ENCODE measurements around the gene RAB39A.

DNA sequence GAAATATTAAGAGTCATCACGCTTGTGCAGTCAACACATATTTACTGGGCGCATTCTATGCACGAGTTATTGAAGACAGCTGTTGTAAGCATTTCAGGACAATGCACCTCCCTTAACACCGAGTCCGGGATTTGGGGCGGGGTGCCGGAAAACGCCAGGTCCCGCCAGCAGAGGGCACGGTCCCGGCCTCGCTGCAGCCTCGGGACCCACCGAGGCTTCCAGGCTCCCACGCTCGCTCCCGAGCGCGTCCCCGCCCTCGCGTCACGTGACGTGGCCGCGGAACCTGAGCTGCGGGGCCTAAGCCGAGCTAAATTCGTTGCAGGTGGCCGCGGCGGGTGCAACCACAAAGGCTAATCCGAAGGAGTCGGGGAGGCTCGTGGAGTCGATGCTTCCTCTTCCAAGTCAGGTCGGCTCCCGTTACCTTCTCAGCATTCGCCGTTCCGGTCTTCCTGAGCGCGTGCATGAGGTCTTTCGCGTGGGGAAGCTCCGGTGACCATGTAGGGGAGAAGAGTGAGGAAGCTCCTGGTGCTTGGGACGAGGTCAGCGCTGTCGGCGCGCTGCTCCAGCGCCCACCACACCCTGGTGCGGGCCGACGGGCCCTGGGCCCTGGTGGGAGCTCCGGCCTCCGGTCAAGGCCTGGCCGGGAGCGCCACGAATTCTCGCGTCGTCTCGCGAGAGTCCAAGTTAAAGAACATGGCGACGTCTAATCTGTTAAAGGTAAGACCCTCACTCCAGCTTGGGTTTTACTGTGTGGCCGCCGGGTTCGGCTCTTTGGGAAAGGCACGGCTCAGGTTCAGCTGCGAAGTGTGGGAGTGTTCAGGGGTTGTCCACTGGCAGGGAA is 80.6 kb downstream of the RAB39A start, which contains the start of gene CUL5:
- peak; percentile 99 for TF ChIP-seq USF2 (CRISPR knock-in tag; IDR thresholded peaks at IDR 0.05)
- TF ChIP-seq FOXO4 (CRISPR knock-in tag; IDR thresholded peaks at IDR 0.05): no peak
- TF ChIP-seq ARNT (IDR thresholded peaks at IDR 0.05): no peak
- no peak for TF ChIP-seq JUN (IDR thresholded peaks at IDR 0.05; ENCODE audit: borderline replicate concordance, low read depth, low read length)
- TF ChIP-seq JUN (CRISPR knock-in tag; IDR thresholded peaks at IDR 0.05; ENCODE audit: borderline replicate concordance): no peak
- peak; percentile 60; the same call in 1 of the 2 replicates for TF ChIP-seq POLR2AphosphoS5 (IDR thresholded peaks at IDR 0.05; ENCODE audit: control insufficient read depth, insufficient read depth, low read depth, low read length)
- no peak; the same call in 1 of the 2 replicates for TF ChIP-seq DPF2 (IDR thresholded peaks at IDR 0.05)
